GM18511 (cell line): Measurements from ENCODE around the gene GRK5.

Experiments used
- ATAC-seq: cut with Tn5 transposase; IDR thresholded peaks from one replicate; pipeline ENCODE4 v1.9.1; 2021; ENCODE audit warnings: mild to moderate bottlenecking, moderate library complexity; ENCODE audit not compliant: unreplicated experiment

Gene GRK5

GRCh38 chr10:119373294-119374102 lies 166.1 kb downstream of the GRK5 start:
- no peak for ATAC-seq

DNA sequence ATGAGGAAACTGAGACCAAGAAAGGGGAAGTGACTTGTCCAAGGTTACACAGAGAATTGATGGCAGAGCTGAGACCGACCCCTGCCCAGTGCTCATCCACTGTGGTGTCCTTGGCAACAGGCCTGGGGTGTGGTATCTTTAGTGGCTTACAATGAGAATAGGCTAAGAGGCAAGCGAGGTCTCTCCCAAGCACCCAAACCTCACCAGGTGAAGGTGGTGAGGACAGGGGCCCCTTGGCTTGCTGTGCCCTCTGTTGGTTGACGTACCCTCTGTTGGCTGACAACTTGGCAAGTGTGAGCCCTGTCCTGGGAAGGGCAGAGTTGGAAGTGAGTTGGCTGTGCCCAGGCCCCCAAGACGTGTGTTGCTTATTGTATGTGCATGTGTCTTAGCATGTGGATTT lies 166.9 kb downstream of the GRK5 start:
- ATAC-seq = no peak

DNA sequence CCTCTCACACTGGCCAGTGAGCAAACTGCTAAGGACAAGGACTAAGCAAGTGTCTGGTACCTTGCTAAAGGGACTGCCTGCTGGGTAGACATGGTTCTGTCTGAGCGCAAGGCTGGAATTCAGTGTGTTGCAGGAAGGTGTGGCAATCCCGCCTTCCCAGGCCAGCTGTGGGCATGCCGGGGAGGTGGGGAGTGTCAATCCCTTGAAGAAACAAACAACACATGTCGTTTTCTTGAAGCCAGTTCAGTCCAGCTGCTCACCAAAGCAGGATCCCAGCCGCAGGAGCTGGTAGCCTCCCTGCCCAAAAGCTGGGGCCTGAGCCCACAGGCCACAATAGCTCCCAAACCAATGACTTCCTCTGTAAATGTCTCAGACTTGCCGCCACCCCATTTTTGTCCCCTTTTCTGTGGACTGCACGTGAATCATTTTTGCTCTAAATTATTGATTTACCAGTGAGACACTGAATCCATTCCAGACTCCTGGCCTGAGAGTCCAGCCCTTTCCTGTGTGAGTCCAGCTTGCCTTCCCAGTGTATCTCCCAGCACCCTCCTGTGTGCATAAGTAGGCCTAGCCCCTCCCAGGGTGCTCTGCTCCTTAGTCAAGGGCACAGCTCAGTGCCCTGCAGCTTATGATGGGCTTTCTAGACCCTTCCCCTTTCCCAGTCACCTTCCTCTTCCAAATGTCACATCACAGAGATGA lies 168.4 kb downstream of the GRK5 start:
- ATAC-seq = no peak

DNA sequence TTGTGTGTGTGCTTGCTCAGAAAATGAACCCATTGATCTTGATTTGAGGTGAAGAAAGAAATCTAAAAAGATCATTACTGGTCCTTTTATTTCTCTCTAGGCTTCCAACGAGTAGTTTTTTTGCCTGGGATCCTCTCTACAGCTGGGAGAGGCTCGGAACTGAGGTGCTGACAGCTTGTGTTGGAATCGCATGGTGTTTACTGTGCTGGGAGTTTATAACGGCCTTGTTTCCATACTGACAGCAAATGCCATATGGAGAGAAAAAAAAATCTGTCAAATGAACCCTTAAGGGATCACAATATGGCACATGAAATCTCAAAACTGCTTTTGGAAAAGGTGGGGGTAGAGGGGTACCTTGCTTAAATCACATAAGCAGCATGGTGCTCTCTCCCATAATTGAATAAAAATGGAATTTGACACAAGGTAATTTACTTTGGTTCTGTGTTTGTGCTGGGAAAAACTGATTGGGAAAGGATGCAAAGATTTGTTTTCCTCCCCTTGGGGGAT lies 170.1 kb downstream of the GRK5 start:
- no peak for ATAC-seq

DNA sequence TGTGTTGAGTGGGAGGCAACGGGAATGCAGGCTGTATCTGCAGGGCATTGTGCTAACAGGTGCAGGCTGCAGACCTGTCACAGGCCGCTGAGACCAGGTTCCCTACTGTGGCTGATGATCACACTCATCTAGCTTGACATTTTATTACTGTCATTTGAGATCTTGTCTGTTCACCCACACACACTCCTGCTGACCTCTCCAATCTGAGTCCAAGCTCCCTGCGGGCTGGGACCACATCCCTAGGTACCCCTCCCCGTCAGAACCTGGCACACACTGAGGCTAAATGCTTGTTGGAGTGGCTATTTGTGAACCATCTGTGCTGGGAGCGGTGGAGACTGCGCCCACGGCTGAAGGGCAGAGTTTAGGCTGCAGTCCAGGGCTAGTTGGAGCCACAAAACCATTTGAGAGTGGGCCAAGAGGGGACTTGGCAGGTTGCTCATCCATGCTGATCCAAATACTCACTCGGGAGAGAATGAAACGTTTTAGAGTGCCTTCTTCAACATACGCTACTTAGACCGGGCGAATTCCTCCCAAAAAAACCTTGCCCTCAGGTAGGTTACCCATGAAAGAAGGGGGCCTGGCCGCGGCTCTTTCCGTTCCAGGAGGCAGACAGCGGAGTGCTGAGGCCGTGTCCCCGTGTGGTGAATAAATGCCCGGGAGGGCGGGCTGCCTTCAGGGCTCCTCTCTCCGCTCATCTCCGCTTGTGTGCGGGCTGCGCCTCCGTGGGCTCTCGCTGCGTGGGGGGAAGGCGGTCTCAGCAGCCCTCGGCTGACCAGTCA lies 170.8 kb downstream of the GRK5 start:
- ATAC-seq = no peak

GRCh38 chr10:119378737-119379067 lies 171.3 kb downstream of the GRK5 start:
- no peak for ATAC-seq

GRCh38 chr10:119379466-119380071 lies 172.2 kb downstream of the GRK5 start:
- no peak for ATAC-seq

- ATAC-seq = no peak
Observed at GRCh38 chr10:119383174-119383856, 175.9 kb downstream of the GRK5 start.

GRCh38 chr10:119384127-119384526 lies 176.8 kb downstream of the GRK5 start:
- ATAC-seq = no peak

GRCh38 chr10:119386666-119387065 lies 179.3 kb downstream of the GRK5 start:
- no peak for ATAC-seq

- no peak for ATAC-seq
Observed at GRCh38 chr10:119388849-119389345, 181.5 kb downstream of the GRK5 start.

- no peak for ATAC-seq
Observed at GRCh38 chr10:119391440-119392251, 184.3 kb downstream of the GRK5 start.

GRCh38 chr10:119393019-119393418 lies 185.6 kb downstream of the GRK5 start:
- no peak for ATAC-seq

- ATAC-seq = no peak
Observed at GRCh38 chr10:119393421-119393820, 186.1 kb downstream of the GRK5 start.

DNA sequence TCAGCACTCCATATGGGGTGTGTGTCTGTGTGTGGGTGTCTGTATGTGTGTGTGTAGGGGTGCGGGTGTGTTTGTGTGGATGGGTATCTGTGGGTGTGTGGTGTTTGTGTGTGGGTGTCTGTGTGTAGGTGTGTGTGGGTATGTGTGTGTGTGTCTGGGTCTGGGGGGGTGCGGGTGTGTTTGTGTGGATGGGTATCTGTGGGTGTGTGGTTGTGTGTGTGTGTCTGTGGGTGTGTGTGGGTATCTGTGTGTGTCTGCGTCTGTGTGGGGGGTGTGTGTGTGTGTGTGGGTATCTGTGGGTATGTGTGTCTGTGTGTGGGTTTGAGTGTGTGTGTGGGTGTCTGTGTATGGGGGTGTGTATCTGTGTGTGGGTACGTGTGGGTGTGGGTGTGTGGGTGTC lies 186.5 kb downstream of the GRK5 start:
- ATAC-seq = no peak

- ATAC-seq = no peak
Observed at GRCh38 chr10:119394657-119395279, 187.4 kb downstream of the GRK5 start.

GRCh38 chr10:119395280-119396007 lies 188.1 kb downstream of the GRK5 start:
- no peak for ATAC-seq

- ATAC-seq = no peak
Observed at GRCh38 chr10:119396008-119396708, 188.8 kb downstream of the GRK5 start.
